Breast epithelium (tissue), 4 donors: Measurements from ENCODE around the gene NAMPT. TPM values are rescaled to one million over a fixed set of nuclear protein-coding genes. Genes with fewer than 3 reads are reported as not detected.
A peak's percentile ranks its signal among the peaks of the same experiment; 100 is the strongest.

Experiments
- DNase-seq, 2 donors: peaks; one replicate each; pipeline ENCODE4 v3.0.0-alpha.2; 2019; ENCODE audit warnings: low spot score in 2 of 2
- H3K27ac ChIP-seq, 2 donors: fragments of 200-600 bp; sonication (generic) in 1 of 2; one replicate each; pipeline ENCODE4 v1.5.1; 2016 to 2019; ENCODE audit warnings: mild to moderate bottlenecking in 1 of 2
- H3K27me3 ChIP-seq, 2 donors: fragments of 200-600 bp; sonication (generic) in 1 of 2; one replicate each; pipeline versions ENCODE4 v1.5.1 to v1.6.0; 2017 to 2019; ENCODE audit warnings: control low read depth in 1 of 2, mild to moderate bottlenecking in 1 of 2
- H3K36me3 ChIP-seq: fragments of 200-600 bp; one replicate; pipeline ENCODE4 v1.5.1; 2019
- H3K4me1 ChIP-seq, 2 donors: fragments of 200-600 bp; sonication (generic); one replicate each; pipeline ENCODE4 v1.5.1; 2016 to 2019; ENCODE audit warnings: control low read depth in 1 of 2
- H3K4me3 ChIP-seq, 3 donors: fragments of 200-600 bp; sonication (generic); 1 replicate in 2 of 3; 2 replicates in 1 of 3; pipeline ENCODE4 v1.5.1; 2016 to 2019; ENCODE audit warnings: mild to moderate bottlenecking in 3 of 3, moderate library complexity in 2 of 3
- H3K9me3 ChIP-seq, 2 donors: fragments of 200-600 bp; sonication (generic) in 1 of 2; one replicate each; pipeline ENCODE4 v1.5.1; 2016 to 2019; ENCODE audit warnings: control low read depth in 1 of 2
- CTCF ChIP-seq, 3 donors: fragments of 450-650 bp; IDR thresholded peaks; one replicate each; pipeline ENCODE4 v1.5.1; 2016 to 2017; ENCODE audit warnings: antibody characterized with exemption in 3 of 3, mild to moderate bottlenecking in 3 of 3, moderate library complexity in 3 of 3
- POLR2A ChIP-seq: fragments of 450-650 bp; IDR thresholded peaks from one replicate; pipeline ENCODE4 v1.6.1; 2016; ENCODE audit warnings: antibody characterized with exemption, mild to moderate bottlenecking, moderate library complexity
- POLR2AphosphoS5 ChIP-seq, 3 donors: sonication (generic); formaldehyde crosslinking; IDR thresholded peaks; one replicate each; pipeline ENCODE4 v1.6.1; 2017; ENCODE audit warnings: antibody characterized with exemption in 3 of 3
- intact Hi-C: fragments of 100-400 bp; cut with DNase I; formaldehyde crosslinking; loops from one replicate; pipeline ENCODE4 v1.15.1; 2023; ENCODE audit warnings: low total_unique reads
- total RNA-seq, 3 donors: library from RNA; depleted of rRNA; stranded (reverse); fragments of >200 nt; gene quantifications; one replicate each; pipeline ENCODE4 v1.1.0, GENCODE V29; 2016

The NAMPT gene
- total RNA-seq, 3 donors from 2014 or later = 195 to 751 (median 536) TPM

GRCh38 chr7:106206826-106207541 is 77.8 kb downstream of the NAMPT start:
- H3K9me3 ChIP-seq = peaks cover 0 to 5% of the 10 kb centered on the region in 2 donors
- TF ChIP-seq POLR2AphosphoS5 (IDR thresholded peaks at IDR 0.05) (no peak), CTCF (IDR thresholded peaks at IDR 0.05) (no peak), POLR2A (no peak)
- DNase-seq = no peak
- no peak overlapping the region for H3K27ac ChIP-seq
- H3K36me3 ChIP-seq = no peaks in the 10 kb centered on the region
- intact Hi-C loops = loop anchor here (2.0 kb wide), 1 partner anchor 70 kb away; no protein-coding TSS in a partner anchor
- no peaks in the 10 kb centered on the region for H3K27me3 ChIP-seq
- no peak overlapping the region for H3K4me3 ChIP-seq
- H3K4me1 ChIP-seq = no peaks in the 10 kb centered on the region

- TF ChIP-seq POLR2AphosphoS5 (IDR thresholded peaks at IDR 0.05) = no peak
- TF ChIP-seq POLR2A = no peak
- no peak for TF ChIP-seq CTCF (IDR thresholded peaks at IDR 0.05)
- intact Hi-C loops = loop anchor here (2.0 kb wide), 1 partner anchor 71 kb away; no protein-coding TSS in a partner anchor
Measured at GRCh38 chr7:106205621-106206222, 79.1 kb downstream of the NAMPT start.

GRCh38 chr7:106203473-106203872 is 81.3 kb downstream of the NAMPT start:
- intact Hi-C loops = no loop called here
- no peak for DNase-seq
- H3K27ac ChIP-seq = no peak overlapping the region
- TF ChIP-seq POLR2A = no peak
- no peaks in the 10 kb centered on the region for H3K9me3 ChIP-seq
- H3K4me3 ChIP-seq = no peak overlapping the region
- no peaks in the 10 kb centered on the region for H3K36me3 ChIP-seq
- no peaks in the 10 kb centered on the region for H3K27me3 ChIP-seq
- no peaks in the 10 kb centered on the region for H3K4me1 ChIP-seq

More at GRCh38 chr7:106205621-106206222, 79.1 kb downstream of the NAMPT start:
- Histone ChIP-seq H3K9me3 (peaks cover 0 to 5% of the 10 kb centered on the region in 2 donors), H3K27me3 (no peaks in the 10 kb centered on the region), H3K36me3 (no peaks in the 10 kb centered on the region), H3K4me1 (no peaks in the 10 kb centered on the region), H3K4me3 (no peak overlapping the region), H3K27ac (no peak overlapping the region)
- DNase-seq = no peak

- Histone ChIP-seq H3K27me3 (no peaks in the 10 kb centered on the region), H3K27ac (no peak overlapping the region), H3K4me1 (no peaks in the 10 kb centered on the region), H3K4me3 (no peak overlapping the region), H3K36me3 (no peaks in the 10 kb centered on the region), H3K9me3 (no peaks in the 10 kb centered on the region)
- DNase-seq = no peak
- intact Hi-C loops = no loop called here
- TF ChIP-seq CTCF (IDR thresholded peaks at IDR 0.05) = no peak
- no peak for TF ChIP-seq POLR2AphosphoS5 (IDR thresholded peaks at IDR 0.05)
- TF ChIP-seq POLR2A = no peak
Measured at GRCh38 chr7:106201164-106201563, 83.6 kb downstream of the NAMPT start.

- TF ChIP-seq POLR2A = no peak
- no peak for TF ChIP-seq POLR2AphosphoS5 (IDR thresholded peaks at IDR 0.05)
- intact Hi-C loops = no loop called here
- no peaks in the 10 kb centered on the region for H3K4me1 ChIP-seq
- peak overlapping the region in 1 of 2 donors; percentile 8 for H3K27ac ChIP-seq
- DNase-seq = no peak
- no peaks in the 10 kb centered on the region for H3K36me3 ChIP-seq
- H3K27me3 ChIP-seq = no peaks in the 10 kb centered on the region
- H3K4me3 ChIP-seq = no peak overlapping the region
- no peaks in the 10 kb centered on the region for H3K9me3 ChIP-seq
Measured at GRCh38 chr7:106199813-106200364, 84.9 kb downstream of the NAMPT start.

- no peak for DNase-seq
- Histone ChIP-seq H3K4me1 (no peaks in the 10 kb centered on the region), H3K4me3 (no peak overlapping the region), H3K9me3 (no peaks in the 10 kb centered on the region), H3K27ac (no peak overlapping the region), H3K36me3 (no peaks in the 10 kb centered on the region), H3K27me3 (no peaks in the 10 kb centered on the region)
- intact Hi-C loops = no loop called here
- TF ChIP-seq POLR2AphosphoS5 (IDR thresholded peaks at IDR 0.05) = no peak
- TF ChIP-seq POLR2A = no peak
- no peak for TF ChIP-seq CTCF (IDR thresholded peaks at IDR 0.05)
Measured at GRCh38 chr7:106199024-106199423, 85.8 kb downstream of the NAMPT start.
